NCI-H69 (cell line): ENCODE data around the gene TLX2.

Experiments used
- DNase-seq: peaks from one replicate; lab custom pipeline; 2025; lab: John Stamatoyannopoulos, UW

TLX2 gene

DNA sequence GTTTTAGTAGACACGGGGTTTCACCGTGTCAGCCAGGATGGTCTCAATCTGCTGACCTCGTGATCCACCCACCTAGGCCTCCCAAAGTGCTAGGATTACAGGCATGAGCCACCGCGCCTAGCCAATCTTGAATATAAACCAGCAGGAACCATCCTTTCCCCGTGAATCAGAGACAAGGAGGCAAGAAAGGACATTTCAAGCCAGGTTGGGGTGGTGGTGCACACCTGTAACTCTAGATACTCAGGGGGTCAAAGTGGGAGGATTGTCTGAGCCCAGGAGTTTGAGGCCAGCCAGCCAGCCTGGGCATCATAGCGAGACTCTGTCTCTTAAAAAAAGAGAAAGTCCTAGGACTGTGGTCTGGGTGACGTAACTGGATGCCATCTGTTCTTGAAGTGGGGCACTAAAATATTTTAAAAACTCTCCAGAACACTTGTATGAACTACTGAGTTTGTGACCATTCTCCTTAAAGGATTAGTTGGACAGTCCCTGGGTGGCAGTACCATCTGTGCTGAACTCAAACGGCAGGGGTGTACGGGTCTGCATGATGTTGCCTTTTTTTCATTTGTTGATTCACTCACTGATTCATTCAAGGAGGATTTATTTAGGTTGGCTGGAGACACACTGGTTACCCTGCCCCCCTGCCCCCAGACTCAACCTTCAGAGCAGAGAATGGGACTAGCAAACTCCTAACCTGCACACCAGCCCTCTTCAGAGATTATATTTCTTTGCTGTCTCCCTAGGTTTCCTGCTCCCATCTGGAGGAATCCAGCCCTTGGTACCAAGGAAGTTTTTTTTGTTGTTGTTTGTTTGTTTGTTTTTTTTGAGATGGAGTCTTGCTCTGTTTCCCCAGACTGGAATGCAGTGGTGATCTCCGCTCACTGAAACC is 2.9 kb upstream of the TLX2 start:
- peak; percentile 7 for DNase-seq

- no peak for DNase-seq
Observed at GRCh38 chr2:74512744-74513604, 1.3 kb upstream of the TLX2 start.

DNA sequence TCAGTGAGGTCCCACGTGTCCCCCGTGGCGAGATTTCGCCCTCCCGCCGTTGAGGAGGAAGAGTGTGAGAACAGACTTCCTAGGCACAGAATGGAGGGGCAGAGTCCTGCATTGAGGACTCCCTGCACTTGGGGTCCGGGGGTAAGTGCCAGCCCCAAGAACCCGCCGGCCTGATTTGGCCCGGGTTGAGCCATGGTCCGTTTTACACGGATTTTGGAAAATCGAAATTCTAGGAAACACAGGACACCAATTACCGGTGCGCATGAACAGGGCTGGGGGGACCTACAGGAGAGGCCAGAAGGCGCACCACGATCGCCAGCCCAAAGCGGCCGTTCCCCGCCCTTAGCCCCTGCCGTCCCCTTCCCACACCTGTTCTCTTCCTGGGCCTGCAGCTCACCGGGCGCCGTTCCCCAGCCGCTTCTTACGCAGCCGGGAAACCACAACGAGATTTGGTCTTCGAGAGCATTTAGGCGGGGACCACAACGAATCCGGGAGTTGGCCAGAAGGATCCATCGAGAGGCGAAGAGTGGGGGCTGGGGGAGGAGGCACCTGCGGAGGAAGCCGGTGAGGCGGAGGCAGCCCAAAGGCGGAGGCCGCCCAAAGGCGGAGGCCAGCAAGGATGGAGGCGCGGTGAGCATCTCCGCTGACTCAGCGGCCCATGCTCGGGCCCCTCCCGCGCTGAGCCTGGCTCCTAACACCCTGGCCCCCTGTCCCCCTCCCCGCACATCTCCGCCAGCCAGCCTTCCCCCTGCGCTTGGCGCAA is 464 bp upstream of the TLX2 start:
- DNase-seq, result peak; percentile 17

DNA sequence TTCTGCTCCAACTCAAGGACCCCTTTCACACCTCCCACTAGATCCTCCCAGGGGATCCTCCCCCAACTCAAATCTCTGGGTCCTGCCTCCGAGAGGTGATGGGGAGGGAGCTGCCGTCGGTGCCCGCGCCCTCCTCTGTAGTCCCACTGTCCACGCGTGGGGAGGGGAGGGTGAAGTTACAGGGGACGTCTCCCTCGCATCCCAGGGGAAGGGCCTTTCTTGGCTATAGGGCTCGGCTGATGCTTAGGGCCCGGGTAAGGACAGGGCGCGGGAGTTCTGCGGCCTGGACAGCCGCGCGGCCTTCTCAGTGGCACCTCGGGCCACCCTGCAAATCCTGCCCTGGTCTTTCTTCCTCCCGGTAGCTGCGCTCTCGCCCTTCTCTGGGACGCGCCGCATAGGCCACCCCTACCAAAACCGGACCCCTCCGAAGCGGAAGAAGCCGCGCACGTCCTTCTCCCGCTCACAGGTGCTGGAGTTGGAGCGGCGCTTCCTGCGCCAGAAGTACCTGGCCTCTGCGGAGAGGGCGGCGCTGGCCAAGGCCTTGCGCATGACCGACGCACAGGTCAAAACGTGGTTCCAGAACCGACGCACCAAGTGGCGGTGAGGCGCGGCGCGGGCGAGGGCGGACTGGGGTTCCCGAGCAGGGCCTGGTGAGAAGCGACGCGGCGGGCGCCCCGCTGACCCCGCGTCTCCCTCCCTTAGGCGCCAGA is 1.2 kb downstream of the TLX2 start:
- DNase-seq, result no peak

DNA sequence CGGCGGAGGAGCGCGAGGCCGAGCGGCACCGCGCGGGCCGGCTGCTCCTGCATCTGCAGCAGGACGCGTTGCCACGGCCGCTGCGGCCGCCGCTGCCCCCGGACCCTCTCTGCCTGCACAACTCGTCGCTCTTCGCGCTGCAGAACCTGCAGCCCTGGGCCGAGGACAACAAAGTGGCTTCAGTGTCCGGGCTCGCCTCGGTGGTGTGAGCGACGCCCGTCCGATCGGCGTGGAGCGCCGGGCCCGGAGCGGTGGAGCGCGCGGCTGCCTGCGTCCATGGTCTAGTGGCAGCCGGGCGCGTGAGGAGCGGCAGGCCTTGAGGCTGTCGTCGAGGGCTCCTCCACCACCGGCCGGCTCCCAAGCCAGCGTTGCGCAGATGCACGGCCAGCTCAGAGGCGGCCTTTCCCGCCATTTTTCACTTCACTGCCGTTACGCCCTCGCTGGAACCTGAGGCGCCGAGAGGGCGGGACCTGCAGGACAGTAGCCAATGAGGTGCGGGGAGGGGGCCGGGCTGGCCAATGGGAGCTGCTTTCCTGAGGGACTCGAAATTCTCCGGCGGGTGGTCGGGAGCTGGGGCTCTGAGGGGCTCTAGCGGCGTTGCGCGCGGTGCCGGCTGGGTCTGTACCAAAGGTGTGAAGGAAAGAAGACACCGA is 1.9 kb downstream of the TLX2 start:
- DNase-seq, result no peak

DNA sequence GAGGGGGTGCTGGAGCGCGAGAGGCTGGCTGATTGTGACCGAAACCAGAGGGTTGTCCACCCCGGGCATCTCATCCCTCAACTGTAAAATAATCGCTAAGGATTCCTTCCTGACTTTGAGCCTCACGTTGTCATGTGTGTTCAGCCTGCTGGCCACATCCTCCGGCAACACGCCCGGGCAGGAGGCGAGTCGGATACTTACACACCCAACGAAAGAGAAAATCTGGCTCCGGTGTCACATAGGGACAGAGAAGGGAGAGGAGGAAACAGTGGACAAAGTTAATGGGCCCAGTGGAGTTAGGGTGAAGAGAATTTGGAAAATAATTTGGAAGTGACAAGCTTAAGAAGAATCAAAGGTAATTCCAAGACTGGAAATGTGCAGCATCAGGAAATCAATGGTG is 2.4 kb downstream of the TLX2 start:
- DNase-seq, result no peak

DNA sequence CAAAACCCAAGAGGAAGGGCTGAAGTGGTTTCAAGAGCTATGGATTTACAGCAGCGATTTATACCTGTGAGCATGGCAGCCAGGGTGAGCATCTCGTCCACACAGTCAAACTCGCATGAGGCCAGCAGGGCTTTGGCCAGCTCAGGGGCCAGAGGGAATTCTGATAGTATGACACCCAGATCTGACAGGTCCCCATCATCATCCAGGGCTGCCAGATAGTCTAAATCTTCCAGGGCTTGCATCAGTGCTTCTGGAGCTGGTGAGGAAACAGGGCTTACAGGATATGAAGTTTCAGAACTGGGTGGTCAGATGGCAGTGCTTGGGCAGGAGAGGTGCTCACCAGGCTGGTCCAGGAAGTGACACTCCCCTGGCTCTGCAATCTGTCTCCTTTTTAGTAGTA is 8.3 kb downstream of the TLX2 start:
- no peak for DNase-seq

DNA sequence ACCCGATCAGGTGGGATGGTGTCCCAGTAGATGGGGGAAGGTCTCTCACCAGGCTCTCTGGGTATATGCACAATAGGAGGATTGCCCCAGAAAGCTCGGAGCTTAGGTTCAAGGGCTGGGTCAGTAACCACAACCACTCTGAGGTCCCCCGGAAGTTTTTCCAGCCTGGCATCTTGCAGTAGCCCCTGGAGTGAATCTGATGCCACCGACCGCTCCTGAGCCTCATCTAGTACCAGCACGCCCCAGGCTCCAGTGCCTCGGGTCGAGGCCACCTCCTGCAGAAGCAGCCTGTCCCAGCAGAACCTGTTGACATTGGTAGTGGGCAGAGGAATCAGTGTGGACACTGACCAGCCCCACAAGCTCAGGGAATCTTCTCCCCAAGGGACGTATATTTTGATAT is 9.8 kb downstream of the TLX2 start:
- no peak for DNase-seq

DNA sequence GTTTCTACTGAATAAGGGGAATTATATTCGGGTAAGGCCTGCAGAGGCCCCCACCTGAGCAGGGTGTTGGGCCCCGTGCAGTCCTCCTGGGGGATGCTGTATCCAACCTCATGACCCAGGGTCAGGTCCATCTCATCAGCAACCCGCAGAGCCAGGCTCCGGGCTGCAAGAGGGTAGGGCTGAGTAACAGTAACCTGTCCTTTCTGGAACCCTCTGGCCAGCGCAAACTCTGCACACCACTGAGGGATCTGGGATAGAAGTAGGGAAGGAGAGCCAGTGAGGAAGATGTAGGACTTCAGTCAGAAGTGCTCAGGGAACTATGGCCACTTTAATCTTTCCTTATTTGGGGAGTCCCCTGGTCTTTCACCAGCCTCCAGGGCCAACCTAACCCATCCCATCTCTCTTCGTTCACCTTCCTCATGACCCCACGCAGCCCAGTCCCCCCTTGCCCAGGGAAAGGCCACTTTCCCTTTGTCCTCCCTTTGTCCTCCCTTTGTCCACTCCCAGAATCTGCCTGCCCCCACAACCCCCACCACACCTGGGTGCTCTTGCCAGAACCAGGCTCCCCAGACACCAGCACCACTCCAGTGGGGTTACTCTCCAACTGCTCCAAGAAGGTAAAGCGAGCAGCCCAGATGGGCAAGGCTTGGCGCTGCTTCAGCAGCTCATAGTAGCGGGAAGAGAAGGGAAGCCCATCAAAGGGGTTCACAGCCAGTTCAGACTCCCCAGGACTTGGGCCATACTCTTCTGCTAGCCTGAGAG is 10.9 kb downstream of the TLX2 start:
- no peak for DNase-seq

DNA sequence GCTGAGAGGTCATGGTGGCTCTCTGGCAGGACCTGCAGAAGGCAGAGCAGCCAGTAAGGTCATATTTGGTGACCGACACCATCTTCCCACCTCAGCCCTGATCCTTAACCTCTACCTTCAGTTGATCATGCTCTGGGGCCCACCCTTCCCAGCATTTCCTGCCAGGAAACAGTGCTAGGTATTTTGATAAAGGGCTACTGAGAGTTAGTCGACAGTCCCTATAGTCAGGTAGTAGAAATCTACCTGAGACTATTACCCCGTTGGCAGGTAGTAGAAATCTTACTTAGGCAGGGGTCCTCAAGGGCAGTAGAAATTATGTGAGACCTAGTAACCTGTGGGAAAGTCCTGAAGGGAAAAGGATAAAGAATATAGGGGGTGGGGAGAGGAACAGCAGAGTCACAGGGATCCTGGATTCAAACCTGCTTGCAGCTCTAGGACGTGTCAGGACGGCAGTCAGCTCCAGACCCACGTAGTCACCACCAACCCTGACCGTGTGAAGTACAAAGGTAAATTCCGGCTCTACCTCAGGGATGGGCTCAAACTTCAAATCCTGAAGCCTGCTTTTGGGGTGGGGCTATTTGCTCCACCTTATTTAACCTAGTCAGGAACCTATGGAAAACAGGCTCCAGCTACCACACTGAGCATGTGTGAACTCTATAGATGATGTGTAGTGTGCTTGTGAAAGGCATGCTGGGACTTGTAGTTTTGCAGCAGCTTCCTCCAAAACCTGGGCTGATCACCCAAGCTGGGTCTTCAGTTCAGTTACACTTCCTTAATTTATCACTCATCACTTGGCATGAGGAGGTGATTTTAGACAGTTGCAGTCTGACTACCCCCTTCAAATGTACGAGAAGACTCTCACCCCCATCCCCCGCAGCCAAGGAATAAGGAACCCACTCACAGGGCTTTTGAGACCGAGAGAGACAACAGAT is 11.7 kb downstream of the TLX2 start, which contains the start of gene DQX1:
Gene DQX1 (minus strand): TSS at position 515 of the 932 bp plus-strand sequence. CDS start 502 bp downstream, at position 13.
- DNase-seq, result peak; percentile 7

GRCh38 chr2:74526649-74527230 is 12.5 kb downstream of the TLX2 start:
- no peak for DNase-seq

DNA sequence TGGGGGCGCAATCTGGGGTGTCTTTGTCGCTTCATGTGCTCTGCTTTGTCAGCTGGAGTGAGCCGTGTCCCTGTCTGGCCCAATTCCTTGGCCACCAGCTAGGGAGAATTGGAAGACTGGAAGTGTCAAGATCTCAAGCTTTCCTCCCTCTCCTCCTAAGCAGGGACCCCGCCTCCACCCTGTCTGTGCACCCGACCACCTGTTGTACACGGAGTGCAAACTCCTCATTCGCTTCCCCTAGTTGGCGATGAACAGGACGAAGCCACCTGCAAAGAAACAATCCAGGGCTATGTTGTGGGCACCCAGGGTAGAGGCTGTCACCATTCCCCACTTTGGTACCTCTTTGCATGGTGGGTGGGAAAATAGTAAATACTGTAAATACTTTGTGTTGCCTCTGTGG is 13.5 kb downstream of the TLX2 start:
- no peak for DNase-seq

DNA sequence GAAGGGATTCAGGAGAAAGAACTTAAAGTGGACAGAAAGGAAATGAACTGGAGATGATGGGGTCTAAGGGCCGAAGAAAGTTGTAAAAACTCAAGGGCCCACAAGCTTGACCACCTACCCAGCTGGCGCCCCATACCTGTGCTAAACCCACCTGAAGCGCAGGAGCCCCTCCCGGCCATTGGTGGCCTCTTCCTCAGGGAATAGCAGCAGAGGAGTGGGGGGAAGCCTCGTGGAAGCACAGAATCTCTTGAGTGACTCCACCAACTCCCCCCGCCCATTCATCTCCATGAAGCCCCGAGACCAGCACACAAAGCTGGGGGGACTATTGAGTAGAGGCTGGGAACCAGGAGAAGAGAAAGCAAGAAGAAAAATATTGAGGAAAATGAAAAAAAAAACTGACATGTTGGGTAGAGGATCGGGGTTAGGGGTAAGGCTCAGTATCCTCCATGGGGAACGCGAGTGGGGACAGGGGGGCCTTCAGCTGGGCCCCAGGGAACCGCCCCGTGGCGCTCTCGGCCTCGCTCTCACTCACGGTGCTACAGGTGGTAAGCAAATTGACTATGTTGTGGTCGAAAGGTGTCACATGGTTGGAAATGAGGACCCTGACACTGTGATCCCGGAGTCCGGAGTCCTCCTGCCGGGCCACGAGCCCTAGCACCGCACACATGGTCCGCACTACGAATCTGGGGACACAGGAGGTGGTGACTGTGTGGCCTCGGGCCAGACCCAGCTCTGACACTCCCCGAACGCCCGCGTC is 14.5 kb downstream of the TLX2 start:
- no peak for DNase-seq

- peak; percentile 97 for DNase-seq
Observed at GRCh38 chr2:74529357-74530238, 15.3 kb downstream of the TLX2 start, which contains the start of the genes AUP1 and HTRA2. TSS of gene AUP1 (minus strand) at chr2:74529706. CDS start at chr2:74529629, 77 bp downstream. TSS of gene HTRA2 (plus strand) at chr2:74529933. CDS start at chr2:74530007, 74 bp downstream.

GRCh38 chr2:74530239-74531187 is 16.3 kb downstream of the TLX2 start:
- DNase-seq, result peak; percentile 34

GRCh38 chr2:74531666-74532065 is 17.4 kb downstream of the TLX2 start:
- no peak for DNase-seq
